CD8-positive, alpha-beta memory T cell (primary cell): ENCODE data around the gene IL21. TPM values are rescaled to one million over a fixed set of nuclear protein-coding genes. Genes with fewer than 3 reads are reported as not detected.

ENCODE experiments used
- CTCF ChIA-PET: fragments of 350-600 bp; sonication (Branson Sonifier 250); formaldehyde crosslinking; loops from one replicate; lab custom pipeline; 2021; ENCODE audit warnings: antibody characterized with exemption; lab: Charles Lee
- POLR2A ChIA-PET: fragments of 350-600 bp; sonication (Branson Sonifier 250); formaldehyde crosslinking; loops from one replicate; lab custom pipeline; 2021; ENCODE audit warnings: antibody characterized with exemption; lab: Charles Lee
- DNase-seq, 5 donors: peaks; one replicate each; pipeline versions ENCODE4 v3.0.0 to v3.0.0-alpha.2; 2020 to 2022; ENCODE audit warnings: mixed read lengths in 1 of 5
- H3K27ac ChIP-seq: one replicate; pipeline ENCODE4 v1.7.0; 2013; ENCODE audit warnings: low read depth, mild to moderate bottlenecking, low read length, moderate library complexity
- H3K27me3 ChIP-seq: 2 replicates; pipeline ENCODE4 v1.7.0; 2013; ENCODE audit warnings: low read length, mild to moderate bottlenecking; ENCODE audit not compliant: insufficient read depth, poor library complexity, severe bottlenecking
- H3K36me3 ChIP-seq: 2 replicates; pipeline ENCODE4 v1.7.0; 2013; ENCODE audit warnings: mild to moderate bottlenecking, low read length, moderate library complexity; ENCODE audit not compliant: insufficient read depth
- H3K4me1 ChIP-seq: 2 replicates; pipeline ENCODE4 v1.7.0; 2013; ENCODE audit warnings: mild to moderate bottlenecking, low read length, moderate library complexity; ENCODE audit not compliant: insufficient read depth
- H3K4me3 ChIP-seq: 2 replicates; pipeline ENCODE4 v1.7.0; 2013; ENCODE audit warnings: mild to moderate bottlenecking, low read length
- H3K9me3 ChIP-seq: 2 replicates; pipeline ENCODE4 v1.7.0; 2013; ENCODE audit warnings: mild to moderate bottlenecking, low read length
- H3K27ac Mint-ChIP-seq, 8 donors: one replicate each; pipeline ENCODE4 v1.8.0; 2020 to 2021; ENCODE audit warnings: mixed read lengths in 8 of 8, mild to moderate bottlenecking in 6 of 8, inconsistent platforms in 3 of 8, moderate library complexity in 3 of 8
- H3K27me3 Mint-ChIP-seq, 2 donors: one replicate each; pipeline ENCODE4 v1.8.0; 2020 to 2021; ENCODE audit warnings: mixed read lengths in 2 of 2, mild to moderate bottlenecking in 1 of 2, moderate library complexity in 1 of 2
- H3K36me3 Mint-ChIP-seq, 3 donors: one replicate each; pipeline ENCODE4 v1.8.0; 2020 to 2021; ENCODE audit warnings: mixed read lengths in 3 of 3, inconsistent platforms in 1 of 3, mild to moderate bottlenecking in 1 of 3
- H3K4me1 Mint-ChIP-seq, 3 donors: one replicate each; pipeline ENCODE4 v1.8.0; 2020 to 2021; ENCODE audit warnings: mixed read lengths in 3 of 3, inconsistent platforms in 1 of 3, mild to moderate bottlenecking in 1 of 3
- H3K4me3 Mint-ChIP-seq, 7 donors: one replicate each; pipeline ENCODE4 v1.8.0; 2020 to 2021; ENCODE audit warnings: mixed read lengths in 7 of 7, mild to moderate bottlenecking in 6 of 7, moderate library complexity in 4 of 7, inconsistent platforms in 2 of 7
- H3K9me3 Mint-ChIP-seq, 5 donors: one replicate each; pipeline ENCODE4 v1.8.0; 2020 to 2022; ENCODE audit warnings: mixed read lengths in 5 of 5, mild to moderate bottlenecking in 3 of 5, moderate library complexity in 2 of 5, inconsistent platforms in 1 of 5
- polyA plus RNA-seq: library from polyadenylated mRNA; unstranded; fragments of 300-500 nt; fragmentation: Illumina TruSeq; gene quantifications from one replicate; pipeline ENCODE4 v1.2.3, GENCODE V29; 2021
- total RNA-seq, 2 experiments: library from RNA; stranded (reverse); gene quantifications; one replicate each; pipeline ENCODE4 v1.2.3, GENCODE V29; 2021

IL21 gene
- total and polyA plus RNA-seq, 3 experiments from 2014 or later, result 3.1 to 3.5 TPM; not detected in 1

DNA sequence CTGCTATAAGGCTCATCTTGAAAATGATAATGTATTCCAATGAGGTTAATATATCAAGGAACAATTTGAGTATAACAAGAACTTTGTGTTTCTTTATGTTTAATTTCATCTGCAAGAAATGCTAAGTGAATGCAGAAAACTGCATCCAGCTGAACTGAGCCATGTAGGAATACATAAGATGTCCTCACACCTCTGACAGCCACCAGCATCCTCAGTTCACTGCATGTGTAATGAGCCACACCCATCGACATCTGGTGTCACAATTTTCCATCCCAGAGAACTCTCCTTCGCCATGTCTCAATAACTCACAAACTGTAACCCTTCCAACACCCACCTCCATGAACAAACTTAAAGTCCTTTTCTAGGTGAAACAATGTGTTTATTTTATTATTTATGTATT, 3.3 kb upstream of the IL21 start:
- H3K4me1 ChIP-seq, result no peaks in the 10 kb centered on the region
- no peaks in the 10 kb centered on the region for H3K36me3 Mint-ChIP-seq
- POLR2A ChIA-PET, result no interaction called here
- no peaks in the 10 kb centered on the region for H3K9me3 ChIP-seq
- H3K27ac Mint-ChIP-seq, result no peak overlapping the region
- no peak overlapping the region for H3K4me3 ChIP-seq
- H3K36me3 ChIP-seq, result no peaks in the 10 kb centered on the region
- H3K27me3 Mint-ChIP-seq, result peaks cover 0 to 8% of the 10 kb centered on the region in 2 donors
- DNase-seq, result no peak
- CTCF ChIA-PET, result no interaction called here
- no peak overlapping the region for H3K27ac ChIP-seq
- H3K27me3 ChIP-seq, result no peaks in the 10 kb centered on the region
- H3K4me3 Mint-ChIP-seq, result no peak overlapping the region
- no peaks in the 10 kb centered on the region for H3K9me3 Mint-ChIP-seq
- peaks cover 5 to 19% (median 17%) of the 10 kb centered on the region in 3 donors for H3K4me1 Mint-ChIP-seq

DNA sequence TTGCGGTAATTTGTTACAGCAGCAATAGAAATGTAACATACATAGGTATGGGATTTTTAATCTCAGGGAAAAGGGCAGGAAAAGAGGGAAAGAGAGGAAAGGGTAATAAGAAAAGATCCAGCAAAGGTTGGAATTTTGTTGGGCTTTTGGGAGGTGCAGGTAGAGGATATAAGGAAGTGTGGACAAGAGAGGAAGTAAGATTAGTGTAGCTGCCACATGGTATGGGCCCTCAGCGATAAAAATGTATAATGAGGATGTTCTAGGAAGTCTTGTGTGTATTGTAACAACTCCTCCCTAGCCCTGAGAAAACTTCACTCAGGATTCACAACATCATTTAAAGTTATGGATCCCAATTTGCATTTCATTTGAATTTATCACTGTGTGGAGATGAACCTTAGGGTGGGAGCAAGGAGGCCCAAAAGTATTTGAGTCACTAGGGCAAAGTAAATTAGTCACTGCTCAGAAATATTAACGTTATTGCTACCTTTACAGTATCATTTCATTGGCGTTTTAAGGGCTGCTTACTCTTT, 2.8 kb upstream of the IL21 start:
- POLR2A ChIA-PET, result no interaction called here
- H3K27ac Mint-ChIP-seq, result no peak overlapping the region

DNA sequence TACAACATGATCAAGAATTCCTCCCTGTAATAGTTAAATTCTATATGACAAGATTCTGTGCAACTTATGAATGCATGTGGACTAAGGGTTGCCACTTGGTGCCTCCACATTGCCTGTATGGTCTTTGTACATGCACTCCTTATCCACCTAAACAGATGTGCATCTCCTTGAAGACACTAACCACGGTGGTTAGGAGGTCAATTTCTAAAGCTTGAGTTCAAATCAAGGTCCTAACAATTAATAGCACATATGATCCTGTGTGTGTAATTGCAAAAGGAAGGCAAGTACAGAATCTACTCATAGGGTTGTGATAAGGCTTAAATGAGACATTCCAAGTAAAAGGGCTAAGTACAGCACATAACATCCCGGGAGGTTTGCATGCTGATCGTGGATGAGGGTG, 1.5 kb upstream of the IL21 start:
- H3K27ac Mint-ChIP-seq, result peak overlapping the region in 1 of 8 donors; percentile 2
- Histone ChIP-seq H3K4me1 (peaks cover 5% of the 10 kb centered on the region), H3K36me3 (no peaks in the 10 kb centered on the region), H3K27ac (no peak overlapping the region), H3K27me3 (no peaks in the 10 kb centered on the region), H3K4me3 (no peak overlapping the region), H3K9me3 (no peaks in the 10 kb centered on the region)
- peaks cover 2 to 3% of the 10 kb centered on the region in 2 donors for H3K27me3 Mint-ChIP-seq
- no peaks in the 10 kb centered on the region for H3K36me3 Mint-ChIP-seq
- ChIA-PET CTCF (no interaction called here), POLR2A (no interaction called here)
- no peak for DNase-seq
- H3K4me1 Mint-ChIP-seq, result peaks cover 12 to 33% (median 31%) of the 10 kb centered on the region in 3 donors
- peak overlapping the region in 1 of 7 donors; percentile 6 for H3K4me3 Mint-ChIP-seq
- H3K9me3 Mint-ChIP-seq, result no peaks in the 10 kb centered on the region

More for the DNA sequence above, 2.8 kb upstream of the IL21 start:
- H3K4me1 Mint-ChIP-seq, result peaks cover 7 to 24% (median 22%) of the 10 kb centered on the region in 3 donors
- no peak overlapping the region for H3K4me3 Mint-ChIP-seq
- Histone ChIP-seq H3K36me3 (no peaks in the 10 kb centered on the region), H3K4me1 (no peaks in the 10 kb centered on the region), H3K9me3 (no peaks in the 10 kb centered on the region), H3K27me3 (no peaks in the 10 kb centered on the region), H3K4me3 (no peak overlapping the region), H3K27ac (no peak overlapping the region)
- CTCF ChIA-PET, result no interaction called here
- no peak for DNase-seq
- peaks cover 2 to 6% of the 10 kb centered on the region in 2 donors for H3K27me3 Mint-ChIP-seq
- H3K9me3 Mint-ChIP-seq, result no peaks in the 10 kb centered on the region
- no peaks in the 10 kb centered on the region for H3K36me3 Mint-ChIP-seq

DNA sequence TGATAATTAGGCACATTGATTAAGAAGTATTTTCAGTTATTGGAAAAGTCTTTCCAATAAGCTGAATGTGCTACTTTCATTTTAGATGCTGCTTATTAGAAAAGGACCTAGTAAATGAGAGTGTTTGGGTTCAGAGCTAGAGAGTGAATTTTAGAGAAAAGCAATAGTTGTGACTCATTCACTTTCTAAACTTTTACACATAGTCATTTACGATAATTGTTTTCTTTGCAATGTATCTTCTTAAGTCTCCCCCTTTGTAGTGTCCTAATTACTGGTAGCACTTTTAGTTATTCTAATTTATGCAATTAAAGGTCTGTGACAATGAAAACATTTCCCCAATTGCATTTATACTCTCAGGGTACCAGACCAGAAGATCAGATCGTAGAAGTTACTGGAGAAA, 1.3 kb downstream of the IL21 start:
- H3K36me3 Mint-ChIP-seq, result no peaks in the 10 kb centered on the region

DNA sequence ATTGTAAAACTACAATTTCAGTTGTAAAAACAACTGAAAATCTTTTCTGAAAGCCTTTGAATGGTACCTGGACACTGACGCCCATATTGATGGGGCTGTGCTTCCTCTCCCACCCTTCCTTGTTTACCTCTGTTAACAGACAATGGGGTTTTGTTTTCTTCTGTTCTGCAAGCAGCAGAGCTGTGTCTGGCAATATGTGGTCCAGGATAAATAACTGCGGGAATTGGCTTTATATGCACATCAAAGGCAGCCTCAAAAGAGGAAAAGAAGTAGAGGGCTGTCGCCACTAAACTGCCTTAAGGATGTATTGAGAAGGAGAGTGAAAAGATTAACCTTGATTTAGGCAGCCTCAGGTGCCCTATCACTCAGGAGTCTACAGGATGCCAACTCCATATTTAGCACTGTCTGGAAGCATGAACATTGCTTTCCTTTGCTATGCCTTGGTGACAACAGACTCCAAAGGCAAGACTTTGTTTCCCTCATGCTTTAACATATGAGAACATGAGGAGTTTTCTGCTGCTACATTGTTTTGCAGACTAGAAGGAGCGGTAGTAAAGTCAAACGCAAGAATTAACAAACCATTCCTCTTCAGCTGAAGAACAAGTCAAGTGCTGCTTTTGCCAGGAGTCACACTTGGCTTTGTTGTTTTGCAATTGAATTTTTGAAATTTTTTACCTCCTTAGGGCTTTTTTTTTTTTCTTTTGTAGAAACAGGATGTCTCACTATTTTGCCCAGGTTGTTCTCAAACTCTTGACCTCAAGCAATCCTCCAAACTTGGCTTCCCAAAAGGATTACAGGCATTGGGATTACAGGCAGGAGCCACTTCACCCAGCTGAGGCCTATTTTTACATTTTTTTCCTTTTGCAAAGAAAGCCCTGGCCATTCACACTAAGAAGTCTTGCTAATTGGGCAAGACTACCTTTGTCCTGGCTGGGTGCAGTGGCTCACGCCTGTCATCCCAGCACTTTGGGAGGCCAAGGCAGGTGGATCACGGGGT, 3.0 kb downstream of the IL21 start:
- Mint-ChIP-seq H3K4me3 (peak overlapping the region in 3 of 7 donors; percentile 7 to 44 (median 12)), H3K9me3 (no peaks in the 10 kb centered on the region), H3K4me1 (peaks cover 12 to 44% (median 34%) of the 10 kb centered on the region in 3 donors), H3K27ac (peak overlapping the region in 1 of 8 donors; percentile 48), H3K27me3 (peaks cover 2 to 3% of the 10 kb centered on the region in 2 donors), H3K36me3 (no peaks in the 10 kb centered on the region)
- Histone ChIP-seq H3K9me3 (no peaks in the 10 kb centered on the region), H3K36me3 (no peaks in the 10 kb centered on the region), H3K4me1 (peaks cover 6% of the 10 kb centered on the region), H3K4me3 (no peak overlapping the region), H3K27ac (no peak overlapping the region), H3K27me3 (no peaks in the 10 kb centered on the region)
- ChIA-PET POLR2A (no interaction called here), CTCF (interaction anchor here (0.7 kb wide), 1 partner anchor 200 kb away, joined by 4 read pairs; no protein-coding TSS in a partner anchor)
- no peak for DNase-seq

More for the DNA sequence above, 1.3 kb downstream of the IL21 start:
- Histone ChIP-seq H3K4me3 (no peak overlapping the region), H3K27ac (no peak overlapping the region), H3K27me3 (no peaks in the 10 kb centered on the region), H3K9me3 (no peaks in the 10 kb centered on the region), H3K4me1 (peaks cover 6% of the 10 kb centered on the region), H3K36me3 (no peaks in the 10 kb centered on the region)
- ChIA-PET CTCF (interaction anchor here (0.6 kb wide), 1 partner anchor 29 kb away, joined by 3 read pairs; no protein-coding TSS in a partner anchor), POLR2A (no interaction called here)
- H3K9me3 Mint-ChIP-seq, result no peaks in the 10 kb centered on the region
- peaks cover 12 to 44% (median 34%) of the 10 kb centered on the region in 3 donors for H3K4me1 Mint-ChIP-seq
- H3K27me3 Mint-ChIP-seq, result peaks cover 2 to 3% of the 10 kb centered on the region in 2 donors
- no peak for DNase-seq
- no peak overlapping the region for H3K27ac Mint-ChIP-seq
- peak overlapping the region in 5 of 7 donors; percentile 5 to 68 (median 53) for H3K4me3 Mint-ChIP-seq

DNA sequence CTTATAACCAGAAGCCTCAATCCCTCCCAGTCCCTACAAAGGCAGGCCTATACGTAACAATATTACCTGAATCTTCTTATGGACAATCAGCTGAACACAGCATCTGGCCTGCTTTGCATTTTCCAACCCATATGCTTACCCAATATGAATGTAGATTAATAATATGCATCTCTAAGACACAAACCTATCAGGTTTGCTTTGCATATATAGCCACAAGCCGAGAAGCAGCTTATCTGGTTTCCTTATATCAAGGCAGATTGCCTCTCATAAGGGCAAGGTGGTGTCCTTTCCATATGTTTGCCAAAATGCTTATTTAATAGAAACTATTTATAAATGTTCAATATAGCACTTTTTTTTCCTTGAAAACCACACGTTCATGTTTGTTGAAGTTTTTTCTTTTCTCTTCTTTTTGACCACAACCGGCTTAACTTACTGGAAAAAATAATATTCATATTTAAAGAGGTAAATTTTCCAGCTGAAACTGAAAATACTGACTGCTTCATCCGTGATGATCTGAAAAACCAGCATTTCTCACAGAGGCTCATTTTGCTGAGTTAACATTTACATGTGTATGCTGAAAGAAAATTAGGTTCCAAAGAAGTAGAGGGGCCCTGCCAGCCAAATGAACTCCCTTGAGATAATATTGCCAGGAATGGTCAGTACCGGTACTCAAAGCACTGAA, 3.8 kb downstream of the IL21 start:
- Mint-ChIP-seq H3K36me3 (no peaks in the 10 kb centered on the region), H3K27me3 (peaks cover 2 to 3% of the 10 kb centered on the region in 2 donors), H3K9me3 (no peaks in the 10 kb centered on the region), H3K27ac (no peak overlapping the region), H3K4me1 (peaks cover 12 to 44% (median 34%) of the 10 kb centered on the region in 3 donors), H3K4me3 (no peak overlapping the region)
- Histone ChIP-seq H3K4me3 (no peak overlapping the region), H3K27ac (no peak overlapping the region), H3K27me3 (no peaks in the 10 kb centered on the region), H3K4me1 (peaks cover 6% of the 10 kb centered on the region), H3K36me3 (no peaks in the 10 kb centered on the region), H3K9me3 (no peaks in the 10 kb centered on the region)
- CTCF ChIA-PET, result interaction anchor here (0.8 kb wide), 1 partner anchor 14 kb away, joined by 5 read pairs; no protein-coding TSS in a partner anchor
- POLR2A ChIA-PET, result no interaction called here
- no peak for DNase-seq

DNA sequence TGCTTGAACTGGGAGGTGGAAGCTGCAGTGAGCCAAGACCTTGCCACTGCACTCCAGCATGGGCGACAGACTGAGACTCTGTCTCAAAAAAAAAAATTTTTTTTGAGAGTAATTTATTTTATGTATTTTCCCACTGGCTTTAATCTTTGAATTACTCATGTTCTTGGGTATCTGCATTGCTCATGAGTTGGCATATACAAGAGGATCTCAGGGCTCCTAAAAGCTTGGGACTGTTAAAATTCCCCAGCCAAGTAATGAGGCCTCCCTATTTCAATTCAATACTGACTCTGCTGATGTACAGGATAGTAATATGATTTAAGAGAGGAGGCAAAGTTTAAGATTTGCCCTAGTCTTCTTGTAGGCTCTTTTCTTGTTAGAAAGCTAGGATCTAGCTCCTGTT, 6.2 kb downstream of the IL21 start:
- no peaks in the 10 kb centered on the region for H3K36me3 ChIP-seq
- no peaks in the 10 kb centered on the region for H3K9me3 ChIP-seq
- H3K27ac Mint-ChIP-seq, result no peak overlapping the region
- ChIA-PET POLR2A (no interaction called here), CTCF (no interaction called here)
- H3K36me3 Mint-ChIP-seq, result no peaks in the 10 kb centered on the region
- no peak for DNase-seq
- H3K27me3 ChIP-seq, result no peaks in the 10 kb centered on the region
- peaks cover 2 to 3% of the 10 kb centered on the region in 2 donors for H3K27me3 Mint-ChIP-seq
- H3K4me1 Mint-ChIP-seq, result peaks cover 9 to 30% (median 21%) of the 10 kb centered on the region in 3 donors
- peaks cover 6% of the 10 kb centered on the region for H3K4me1 ChIP-seq
- no peak overlapping the region for H3K4me3 Mint-ChIP-seq
- no peak overlapping the region for H3K4me3 ChIP-seq
- no peaks in the 10 kb centered on the region for H3K9me3 Mint-ChIP-seq
- H3K27ac ChIP-seq, result no peak overlapping the region
